Stimulated activated CD8-positive, alpha-beta memory T cell treated with anti-CD3 and anti-CD28 coated beads, Interleukin-7, amount 100 ng/mL, for 24 hours (primary cell): ENCODE data around the gene ENGASE.

Source experiments
- DNase-seq: peaks from one replicate; pipeline ENCODE4 v3.0.0-alpha.2; 2020; ENCODE audit warnings: low read depth

The ENGASE gene

DNA sequence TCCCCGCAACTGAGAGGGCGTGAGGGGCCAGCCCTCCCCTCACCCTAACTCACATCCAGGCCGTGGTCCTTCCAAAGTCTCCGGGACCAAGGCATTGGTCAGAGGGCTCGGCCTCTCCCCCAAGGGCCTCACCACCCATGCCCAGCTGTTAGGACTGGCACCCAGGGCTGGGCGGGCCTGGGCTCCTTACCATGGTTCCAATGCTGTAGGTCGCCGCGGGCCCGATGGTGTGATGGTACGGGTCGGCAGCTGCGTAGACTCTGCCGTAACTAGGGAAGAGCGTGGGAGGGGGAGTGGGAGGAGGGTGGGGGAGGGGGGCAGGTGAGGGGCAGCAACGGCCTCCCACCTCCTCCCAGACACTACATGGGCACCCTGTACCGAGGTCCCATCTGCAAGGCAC lies 19.6 kb downstream of the ENGASE start:
- no peak for DNase-seq

DNA sequence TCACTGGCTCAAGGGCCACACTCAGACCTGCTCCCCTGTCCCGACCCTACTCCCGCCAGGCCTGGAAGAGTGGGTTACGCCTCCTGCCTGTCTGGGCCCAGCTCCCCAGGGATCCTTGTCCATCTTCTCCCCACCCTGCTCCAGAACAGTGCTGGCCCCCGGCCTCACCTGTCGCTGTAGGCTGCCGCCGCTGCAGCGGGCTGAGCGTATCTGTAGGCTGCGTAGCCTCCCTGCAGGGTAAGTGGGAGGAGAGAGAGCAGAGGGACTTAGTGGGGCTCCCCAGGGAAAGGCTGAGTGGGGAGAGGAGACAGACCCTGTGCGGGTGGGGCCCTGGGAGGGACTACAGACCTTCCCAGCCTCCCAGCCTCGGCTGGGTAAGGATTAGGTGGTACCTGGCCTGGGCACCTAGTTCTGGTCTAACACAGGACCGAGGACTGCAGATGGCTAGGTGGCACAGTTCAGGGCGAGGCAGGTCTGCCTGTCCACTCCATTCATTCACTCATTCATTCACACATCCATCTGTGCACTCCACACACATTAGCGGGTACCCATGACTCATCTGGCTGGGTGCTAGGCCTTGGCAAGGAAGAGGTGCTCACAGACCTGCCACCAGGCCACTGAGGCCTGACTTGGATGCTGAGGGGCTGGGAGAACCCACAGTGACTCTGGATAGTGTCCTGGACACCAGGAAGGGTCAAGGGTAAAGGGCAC lies 20.9 kb downstream of the ENGASE start:
- no peak for DNase-seq

DNA sequence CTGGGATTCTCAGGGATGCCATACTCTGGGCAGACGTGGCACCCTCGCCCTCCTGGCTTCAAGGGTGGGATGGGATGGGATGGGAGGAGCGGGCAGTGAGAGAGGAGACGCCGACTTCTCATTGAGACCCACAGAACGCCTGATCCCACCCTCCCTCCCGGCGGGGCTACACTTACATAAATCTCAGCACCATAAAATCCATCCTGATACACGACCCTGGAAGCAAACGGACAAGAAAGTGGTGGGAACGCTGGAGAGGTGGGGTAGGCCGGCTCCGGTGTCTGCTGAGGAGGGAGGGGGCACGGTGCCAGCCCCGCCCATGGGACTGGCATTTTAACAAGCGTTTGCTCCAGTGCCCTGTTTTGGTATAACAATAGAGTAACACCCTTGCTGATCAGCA lies 21.9 kb downstream of the ENGASE start:
- no peak for DNase-seq

DNA sequence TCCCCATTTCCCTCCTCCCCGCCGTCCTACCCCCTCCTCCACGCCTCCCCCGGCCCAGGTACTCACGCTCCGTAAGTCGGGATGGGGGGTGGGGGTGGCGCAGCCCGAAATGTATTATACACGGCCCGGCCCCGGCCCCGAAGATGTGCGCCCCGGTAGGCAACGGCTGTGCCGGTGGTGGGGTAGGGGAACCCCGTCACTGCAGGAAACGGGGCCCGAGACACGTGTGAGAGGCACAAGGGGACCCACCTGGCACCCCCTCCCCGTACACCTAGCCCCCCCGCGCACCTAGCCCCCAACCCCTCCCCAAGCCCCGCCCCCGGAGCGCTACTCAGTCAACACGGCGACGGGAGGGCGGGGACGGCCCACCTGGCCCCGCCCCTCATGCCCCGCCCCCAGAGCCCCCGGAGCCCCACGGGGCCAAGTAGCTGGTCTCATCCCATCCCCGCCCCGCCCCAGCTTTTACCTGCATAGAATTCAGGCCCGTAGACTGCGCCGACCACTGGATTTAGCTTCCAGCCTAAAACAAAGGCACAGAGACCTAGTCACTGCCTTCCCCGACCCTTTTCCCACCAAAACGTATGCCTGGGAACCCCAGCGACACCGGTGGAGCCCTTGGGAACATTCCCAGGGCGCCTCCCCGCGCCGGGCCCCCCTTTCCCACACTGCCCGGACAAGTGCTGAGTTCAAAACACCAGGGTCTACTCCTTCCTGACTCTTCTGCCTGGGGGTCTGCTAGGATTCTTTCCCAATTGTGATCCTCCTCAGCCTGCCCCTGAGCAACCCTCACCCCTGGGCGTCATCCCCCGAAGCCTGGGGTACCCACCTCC lies 22.8 kb downstream of the ENGASE start:
- no peak for DNase-seq

DNA sequence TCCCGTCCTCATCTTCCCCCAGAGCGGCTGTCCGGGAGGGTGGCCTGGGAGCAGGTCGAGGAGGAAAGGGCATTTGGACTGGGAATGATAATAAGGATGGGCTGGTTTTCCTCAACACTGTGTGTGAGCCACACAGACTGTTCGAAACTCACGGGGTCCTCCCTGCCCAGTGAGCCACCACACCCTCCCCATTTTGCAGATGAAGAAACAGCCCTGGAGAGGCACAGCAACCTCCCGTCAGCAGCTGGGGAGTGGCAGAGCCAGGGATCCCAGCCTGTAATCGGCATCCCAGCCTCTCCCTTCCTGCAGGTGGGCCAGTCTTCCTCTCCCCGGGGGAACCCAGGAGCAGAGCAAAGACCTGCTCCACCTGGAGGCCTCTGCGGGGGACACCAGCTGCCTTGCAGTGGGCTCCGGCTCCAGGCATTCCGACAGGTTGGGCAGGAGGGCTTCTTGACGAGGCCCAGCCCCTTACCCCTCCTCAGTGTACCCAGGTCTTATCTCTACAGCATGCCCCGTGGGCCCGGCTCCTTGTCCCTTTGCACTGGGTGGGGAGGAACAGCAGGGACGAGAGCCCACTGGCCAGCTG lies 23.8 kb downstream of the ENGASE start:
- DNase-seq = no peak

DNA sequence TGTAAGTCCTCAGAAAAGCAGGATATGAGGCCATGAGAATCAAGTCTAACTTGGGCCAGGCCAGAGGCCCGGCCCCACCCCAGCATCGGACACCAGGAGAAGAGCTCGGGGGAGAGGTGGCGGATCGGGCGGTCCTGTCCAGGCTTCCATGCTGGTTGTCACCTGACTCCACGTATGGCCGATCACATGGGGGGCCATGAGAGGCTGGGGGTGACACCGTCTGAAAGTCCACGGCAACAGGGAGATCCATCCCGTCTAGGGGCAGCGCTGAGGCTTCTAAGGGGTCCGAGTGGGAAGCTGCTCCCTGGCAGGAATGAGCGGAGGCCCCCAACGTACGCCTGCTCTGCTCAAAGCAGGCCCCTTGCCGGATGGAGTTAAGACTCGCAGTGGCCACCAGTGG lies 25.8 kb downstream of the ENGASE start:
- DNase-seq = no peak

DNA sequence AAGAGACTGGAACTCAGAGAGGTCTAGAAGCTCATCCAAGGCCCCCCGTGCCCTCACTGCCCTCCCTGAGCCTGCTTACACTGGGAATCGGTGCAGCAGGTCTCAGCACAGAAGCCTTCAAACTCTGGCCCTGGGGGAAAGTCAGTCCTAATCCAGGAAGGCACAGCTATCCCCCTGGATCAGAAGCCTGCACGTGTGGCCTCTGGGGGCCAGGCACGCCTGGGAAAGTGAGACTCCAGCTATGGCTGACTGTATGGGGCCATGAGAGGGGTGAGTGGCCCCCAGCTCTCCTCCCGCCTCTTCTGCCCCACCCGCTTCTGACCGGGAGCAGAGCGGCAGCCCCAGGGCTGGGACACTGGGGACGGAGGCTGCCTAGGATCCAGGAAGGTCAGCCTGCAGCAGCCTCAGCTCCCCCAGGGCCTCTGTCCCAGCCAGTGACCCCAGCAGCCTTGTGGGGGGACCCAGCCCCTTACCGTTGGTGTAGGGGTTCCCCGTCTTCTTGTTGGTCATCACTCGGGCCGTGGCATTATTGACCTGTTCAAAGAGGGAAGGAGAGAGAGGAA lies 26.6 kb downstream of the ENGASE start:
- no peak for DNase-seq

DNA sequence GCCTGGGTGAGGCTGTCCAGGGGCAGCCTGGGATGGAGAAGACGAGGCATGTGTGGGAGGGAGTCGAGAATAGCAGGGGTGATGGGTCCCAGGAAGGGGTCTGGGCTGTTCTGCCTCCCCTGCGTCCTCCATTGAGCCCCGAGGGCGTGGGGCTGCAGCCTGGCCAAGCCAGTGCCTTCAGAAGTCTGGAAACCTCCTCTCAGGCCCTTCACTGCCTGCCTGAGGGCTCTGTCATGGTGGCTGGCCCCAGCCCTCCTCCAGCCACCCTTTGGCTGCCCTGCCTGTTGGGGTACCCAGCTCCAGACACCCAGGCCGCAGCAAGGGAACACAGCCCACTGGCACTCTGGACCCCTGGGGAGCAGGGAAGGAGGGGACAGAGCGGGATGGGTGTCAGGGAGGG lies 27.6 kb downstream of the ENGASE start:
- no peak for DNase-seq

DNA sequence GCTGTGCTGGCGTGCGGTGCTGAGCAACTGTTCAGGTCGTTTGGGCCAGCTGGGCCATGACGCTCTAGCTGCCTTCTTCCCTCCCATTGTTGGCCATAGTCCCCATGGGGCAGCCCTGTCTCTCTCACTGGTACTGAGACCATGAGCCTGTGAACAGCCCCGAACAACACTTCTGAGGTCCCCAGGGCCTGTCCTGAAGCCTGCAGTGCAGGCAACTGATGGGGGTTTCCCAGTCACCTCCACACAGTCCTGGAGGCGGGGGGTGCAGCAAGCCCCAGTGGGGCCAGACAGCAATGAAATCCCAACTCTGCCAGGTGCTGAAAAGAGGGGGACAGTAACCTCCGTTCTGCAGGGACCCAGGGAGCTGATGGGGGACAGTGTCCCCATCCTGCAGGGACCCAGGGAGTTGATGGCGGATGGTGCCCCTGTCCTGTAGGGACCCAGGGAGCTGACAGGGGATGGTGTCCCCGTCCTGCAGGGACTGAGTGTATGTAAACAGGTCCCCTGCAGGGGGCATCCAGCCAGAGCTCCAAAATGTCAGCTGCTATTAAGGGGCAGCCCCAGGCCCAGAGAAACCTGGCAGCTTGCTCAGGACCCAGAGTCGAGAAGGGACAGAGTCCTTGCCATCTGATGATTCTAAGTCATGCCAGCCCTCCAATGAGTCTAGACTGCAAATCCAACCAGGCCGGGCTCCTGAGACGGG lies 30.4 kb downstream of the ENGASE start:
- DNase-seq = no peak

DNA sequence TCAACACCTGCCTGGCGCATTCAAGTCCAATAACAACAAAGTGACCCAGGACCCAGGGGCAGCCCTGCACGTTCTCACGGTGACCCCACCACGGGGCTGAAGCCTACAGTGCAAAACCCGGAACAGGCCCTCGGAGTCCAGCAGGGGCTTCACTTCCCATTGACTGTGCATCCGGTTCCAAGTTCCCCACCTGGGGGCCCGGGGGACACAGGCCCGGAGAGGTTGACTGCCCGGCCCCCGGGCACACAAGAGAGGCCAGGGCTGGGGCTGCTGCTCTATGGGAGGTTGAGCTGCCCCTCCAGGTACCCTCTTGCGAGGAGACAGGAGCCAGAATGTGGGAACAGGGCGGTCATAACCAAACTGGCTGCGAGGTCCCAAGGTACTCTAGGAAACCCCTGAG lies 31.3 kb downstream of the ENGASE start:
- DNase-seq = no peak

DNA sequence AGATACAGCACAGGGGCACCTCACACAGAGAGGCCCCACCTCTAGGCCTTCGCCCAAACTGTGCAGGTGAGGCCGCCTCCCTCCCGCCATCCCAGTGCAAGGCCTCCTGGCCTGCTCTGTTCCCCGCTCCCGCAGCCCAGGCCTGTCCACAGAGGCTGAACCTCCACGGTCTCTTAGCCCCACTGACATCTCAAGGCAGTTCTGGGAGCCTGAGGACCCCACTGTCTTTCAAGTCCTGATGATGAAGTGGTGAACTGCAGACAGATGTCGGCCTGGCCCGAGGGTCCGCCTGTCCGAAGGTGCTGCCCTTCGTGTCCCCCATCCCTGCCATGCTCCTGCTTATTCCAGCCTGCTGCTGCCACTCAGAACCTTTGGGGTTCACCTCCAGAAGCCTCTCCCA lies 32.3 kb downstream of the ENGASE start:
- no peak for DNase-seq

DNA sequence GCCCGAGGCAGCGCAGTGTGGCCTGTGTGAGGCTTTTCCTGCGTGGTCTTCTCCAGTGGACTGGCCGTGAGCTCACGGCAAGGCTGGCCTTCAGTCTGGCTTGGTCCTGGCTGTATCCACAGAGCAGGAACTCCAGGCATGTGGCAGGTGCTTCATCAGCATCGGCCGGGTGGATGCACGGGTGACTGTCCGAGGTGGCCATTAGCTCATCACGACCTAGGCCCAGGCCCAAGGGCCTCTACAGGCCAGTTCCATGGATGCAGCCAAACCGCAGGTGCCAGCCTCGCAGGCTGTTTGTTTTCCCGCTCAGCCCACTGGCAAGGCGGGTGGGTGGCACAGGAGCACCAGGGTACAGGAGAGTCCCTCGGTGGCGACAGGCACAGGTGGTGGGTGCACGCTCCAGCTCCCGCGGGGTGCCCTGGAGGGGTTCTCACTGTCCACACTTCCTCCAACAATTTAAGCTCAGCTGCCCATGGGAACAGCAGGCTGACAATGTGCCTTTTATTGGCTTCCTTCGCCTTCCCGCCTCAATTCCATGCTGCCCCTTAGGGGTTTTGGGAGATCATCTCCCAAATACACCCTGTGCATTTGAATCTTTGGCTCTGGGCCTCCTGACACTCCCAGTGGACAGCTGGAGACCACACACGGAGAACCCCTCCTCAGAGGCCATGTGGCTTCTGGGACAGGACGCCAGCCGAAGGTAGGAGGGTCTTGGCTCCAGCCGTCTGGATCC lies 33.0 kb downstream of the ENGASE start:
- no peak for DNase-seq

DNA sequence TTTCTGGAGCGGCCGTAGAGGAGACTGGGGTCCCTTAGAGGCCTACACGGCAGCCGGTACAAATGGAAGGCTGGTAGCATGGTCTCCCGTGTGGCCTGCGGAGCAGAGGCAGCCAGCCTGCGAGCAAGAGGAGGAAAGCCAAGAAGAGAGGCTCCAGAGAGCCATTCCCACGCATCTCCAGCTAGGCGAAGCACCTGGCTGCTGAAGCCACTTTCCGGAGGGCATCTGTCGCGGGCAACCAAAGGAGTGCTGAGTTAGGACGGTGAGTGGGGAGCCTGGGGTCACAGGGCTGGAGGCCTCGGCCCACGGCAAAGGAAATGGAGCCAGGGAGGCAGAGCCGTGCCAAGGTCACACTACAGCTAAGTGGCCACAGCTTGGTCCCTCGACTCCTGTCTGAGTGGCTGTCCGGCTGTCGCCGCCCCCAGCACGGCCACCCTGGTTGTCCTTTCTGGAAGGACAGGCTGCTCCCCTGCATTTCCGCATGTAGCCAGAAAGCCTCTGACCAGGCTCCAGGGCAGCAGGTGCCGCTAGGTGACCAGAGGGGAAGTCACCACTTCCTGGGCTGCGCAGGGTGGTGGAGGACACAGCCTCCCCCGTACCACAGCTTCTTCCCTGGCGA lies 33.7 kb downstream of the ENGASE start:
- no peak for DNase-seq

DNA sequence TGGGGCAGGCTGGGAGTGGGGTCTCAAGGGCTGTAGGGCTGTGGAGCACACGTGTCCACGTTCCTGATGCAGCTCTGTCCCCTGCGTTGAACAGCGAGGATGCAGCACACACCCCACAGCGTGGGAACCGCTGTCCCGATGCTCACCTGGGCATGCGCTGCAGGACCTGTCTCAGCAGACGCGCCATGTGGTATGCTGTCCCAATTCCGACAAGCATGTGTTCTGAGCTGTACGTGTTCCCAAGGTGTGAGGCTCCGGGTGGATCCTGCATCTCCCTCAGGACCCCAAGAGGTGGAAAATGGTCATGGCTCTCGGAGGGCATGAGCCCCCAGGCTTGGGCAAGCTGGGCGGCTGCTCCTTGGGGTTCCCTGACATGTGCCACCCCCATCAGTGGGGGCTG lies 34.2 kb downstream of the ENGASE start:
- no peak for DNase-seq

DNA sequence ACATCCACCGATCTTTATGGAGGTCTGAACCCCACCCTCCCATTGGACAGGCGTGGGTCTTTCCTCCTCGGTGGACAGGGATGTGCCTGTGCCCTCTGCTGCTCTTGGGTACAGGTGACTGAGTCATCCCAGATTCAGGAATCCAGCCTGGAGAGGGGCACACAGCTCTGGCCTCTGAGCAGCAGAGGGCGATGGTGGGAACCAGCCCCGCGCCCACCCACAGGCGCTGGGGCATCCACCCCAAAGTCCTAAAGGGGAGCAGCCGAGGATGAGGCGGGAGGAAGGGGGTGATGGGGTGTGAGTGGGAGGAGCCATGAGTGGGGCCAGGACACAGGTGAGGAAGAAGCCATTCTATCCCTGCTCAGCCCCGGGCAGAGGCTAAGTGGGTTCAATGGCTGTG lies 35.0 kb downstream of the ENGASE start:
- no peak for DNase-seq

DNA sequence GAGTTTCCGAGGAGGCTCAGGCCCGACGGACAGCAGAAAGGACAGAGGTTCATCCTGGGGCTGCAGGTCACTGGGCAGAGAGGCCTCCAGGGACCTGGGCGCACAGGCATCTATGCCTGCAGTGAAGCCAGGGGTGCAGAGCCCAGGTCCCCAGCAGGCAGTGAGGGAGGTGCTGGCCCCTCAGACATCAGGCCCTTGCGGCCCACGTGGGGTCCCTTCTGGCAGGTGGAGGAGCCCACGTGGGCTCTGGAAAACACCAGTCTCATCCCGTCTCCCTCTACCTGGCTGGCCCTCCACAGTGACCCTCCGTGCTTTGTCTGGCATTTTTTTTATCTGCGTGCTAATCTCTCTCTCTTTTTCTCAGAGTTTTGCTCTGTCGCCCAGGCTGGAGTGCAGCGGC lies 36.5 kb downstream of the ENGASE start:
- no peak for DNase-seq

DNA sequence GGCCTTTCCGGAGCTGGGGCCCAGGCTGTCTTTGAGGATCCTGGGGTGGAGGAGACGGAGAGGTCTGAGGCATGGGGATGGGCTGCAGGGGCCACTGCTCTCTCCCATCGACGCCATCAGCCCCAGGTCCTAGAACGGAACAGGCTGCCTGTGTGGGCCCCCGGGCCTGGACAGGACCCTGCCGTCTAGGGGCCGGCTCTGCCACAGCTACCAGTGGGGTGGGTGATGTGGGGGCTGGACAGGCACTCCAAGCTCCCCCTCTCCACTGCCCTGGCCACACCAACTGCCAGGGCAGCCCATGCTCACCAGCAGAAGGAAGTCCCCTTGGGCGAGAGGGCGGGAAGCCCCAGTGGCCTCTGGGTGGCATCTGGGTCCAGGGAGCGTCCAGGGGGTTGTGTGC lies 37.8 kb downstream of the ENGASE start:
- no peak for DNase-seq

DNA sequence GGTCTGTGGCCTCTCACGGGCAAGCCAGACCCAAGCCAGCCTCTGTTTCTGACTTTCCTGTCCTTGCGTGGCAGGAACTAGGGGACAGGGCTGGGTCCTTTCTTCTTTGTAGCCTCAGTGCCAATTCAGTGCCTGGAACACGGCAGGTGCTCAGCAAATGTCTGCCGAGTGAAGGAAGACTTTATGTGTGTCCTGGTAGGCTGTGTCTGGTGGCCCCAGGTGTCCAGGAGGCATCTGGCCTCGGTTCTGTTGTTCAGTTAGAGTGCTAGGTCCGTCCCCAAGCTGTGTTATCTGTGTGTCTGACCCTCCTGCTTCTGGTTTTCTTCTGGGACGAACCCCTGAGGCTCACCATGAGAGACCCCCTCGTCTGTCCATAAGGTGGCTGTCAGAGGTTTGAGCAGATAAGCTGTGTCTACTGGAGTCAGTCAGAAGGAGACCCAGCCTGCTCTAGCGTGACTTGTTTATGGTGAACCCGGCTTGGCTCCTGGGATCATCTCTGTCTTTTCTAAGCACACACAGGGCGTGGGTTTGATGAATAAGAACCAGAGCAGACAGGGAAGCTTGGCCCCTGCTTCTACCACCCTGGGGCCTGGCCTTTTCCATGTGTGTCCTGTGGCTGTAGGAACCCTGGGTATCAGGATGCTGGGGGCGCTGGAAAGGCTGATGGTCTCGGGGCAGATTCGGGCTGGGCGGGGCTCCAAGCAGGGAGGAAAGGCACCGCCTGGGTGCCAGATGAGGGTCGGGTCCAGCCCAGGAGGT lies 39.3 kb downstream of the ENGASE start:
- DNase-seq = no peak

DNA sequence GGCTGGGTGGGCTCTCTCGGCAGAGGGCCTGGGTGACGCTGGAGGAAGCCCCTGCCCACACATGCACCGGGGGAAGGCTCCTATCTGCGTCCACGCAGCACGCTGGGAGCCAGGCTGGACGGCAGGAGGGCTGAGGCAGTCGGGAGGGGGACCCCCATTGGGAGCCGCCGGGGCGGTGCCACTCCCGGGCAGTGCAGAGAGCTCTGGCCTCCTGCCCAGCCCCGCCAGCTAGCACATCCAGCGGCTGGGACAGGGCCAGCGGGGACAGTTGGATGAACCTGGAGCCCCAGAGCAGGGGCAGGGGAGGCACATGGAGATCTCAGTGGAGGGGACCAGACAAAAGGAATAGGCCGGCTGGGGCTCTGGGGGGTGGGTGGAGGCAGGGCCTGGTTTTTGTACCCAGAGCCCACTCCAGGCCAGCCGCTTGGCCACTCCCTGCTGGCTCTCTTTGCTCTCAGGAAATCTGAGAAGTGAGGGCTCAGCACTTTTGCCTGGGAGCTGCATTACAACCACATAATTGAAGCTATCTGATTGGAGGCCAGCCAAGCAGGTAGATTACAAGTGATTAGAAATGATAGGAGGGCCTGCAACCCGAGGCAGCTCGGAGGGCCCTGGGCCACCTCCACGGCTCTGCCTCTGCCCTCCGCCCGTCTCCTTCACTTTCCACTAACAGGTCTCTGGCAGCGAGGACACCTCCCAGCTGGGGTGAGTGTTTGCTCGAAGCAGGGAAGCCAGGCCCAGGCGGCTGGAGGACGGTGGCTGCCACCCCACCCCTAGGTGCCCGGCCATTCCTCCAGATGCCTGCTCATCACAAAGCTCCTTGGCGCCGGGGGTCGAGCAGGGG lies 40.1 kb downstream of the ENGASE start:
- no peak for DNase-seq

DNA sequence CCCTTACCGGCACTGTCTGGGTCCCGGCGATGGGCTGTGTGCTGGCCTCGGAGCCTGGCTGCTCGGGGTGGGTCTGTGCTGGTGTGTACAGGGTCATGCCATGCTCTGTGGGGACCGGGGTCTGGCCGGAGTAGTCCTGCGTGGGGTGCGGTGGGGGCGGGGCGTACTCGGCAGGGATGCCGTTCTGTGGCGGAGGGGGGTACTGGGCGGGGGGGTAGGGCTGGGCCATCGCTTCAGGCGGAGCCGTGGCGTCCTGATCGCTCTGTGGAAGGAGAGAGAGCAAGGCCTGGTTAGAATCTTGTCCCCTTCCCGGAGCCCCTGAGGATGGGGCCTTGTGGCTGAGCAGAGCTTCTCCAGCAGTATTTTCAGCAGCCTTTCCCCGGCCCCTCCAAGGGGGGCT lies 40.9 kb downstream of the ENGASE start:
- no peak for DNase-seq
